Measurements from ENCODE around the gene TRPM3.

- no peak for TF ChIP-seq CTCF (IDR thresholded peaks at IDR 0.05)
- TF ChIP-seq POLR2AphosphoS5 (IDR thresholded peaks at IDR 0.05): no peak
- TF ChIP-seq POLR2A (IDR thresholded peaks at IDR 0.05): no peak
- no peak for TF ChIP-seq EP300 (IDR thresholded peaks at IDR 0.05)
These were observed 125.9 kb downstream of the TRPM3 start for GRCh38 chr9:70995511-70995910.
